Measurements from ENCODE around the gene MGAT5B. TPM values are rescaled to one million over a fixed set of nuclear protein-coding genes. Genes with fewer than 3 reads are reported as not detected.

The MGAT5B gene
- total and polyA plus RNA-seq, 8 donors = 0.10 to 1.7 (median 0.32) TPM; not detected in 4

- no peak overlapping the region for H3K27ac ChIP-seq
- no peak overlapping the region for H3K4me3 ChIP-seq
- H3K27me3 ChIP-seq = peaks cover 15 to 72% (median 53%) of the 10 kb centered on the region in 3 donors
- H3K36me3 ChIP-seq = no peaks in the 10 kb centered on the region
- H3K4me1 ChIP-seq = peaks cover 20 to 24% (median 23%) of the 10 kb centered on the region in 4 donors
- TF ChIP-seq POLR2AphosphoS5 (IDR thresholded peaks at IDR 0.05) (no peak), EP300 (IDR thresholded peaks at IDR 0.05) (no peak), POLR2A (IDR thresholded peaks at IDR 0.05) (no peak), CTCF (IDR thresholded peaks at IDR 0.05) (no peak)
- intact Hi-C loops (cut with DNase I; ENCODE audit: low total_unique reads) = loop anchor here (5.0 kb wide), 1 partner anchor 190 kb away; no protein-coding TSS in a partner anchor
- 63 to 70% (median 66%) methylated on average over 9 of the region's 9 CpGs for WGBS, 5 donors
- no peaks in the 10 kb centered on the region for H3K9me3 ChIP-seq
- DNase-seq = no peak
These were observed 1.2 kb upstream of the MGAT5B start for GRCh38 chr17:76866774-76867577.

DNA sequence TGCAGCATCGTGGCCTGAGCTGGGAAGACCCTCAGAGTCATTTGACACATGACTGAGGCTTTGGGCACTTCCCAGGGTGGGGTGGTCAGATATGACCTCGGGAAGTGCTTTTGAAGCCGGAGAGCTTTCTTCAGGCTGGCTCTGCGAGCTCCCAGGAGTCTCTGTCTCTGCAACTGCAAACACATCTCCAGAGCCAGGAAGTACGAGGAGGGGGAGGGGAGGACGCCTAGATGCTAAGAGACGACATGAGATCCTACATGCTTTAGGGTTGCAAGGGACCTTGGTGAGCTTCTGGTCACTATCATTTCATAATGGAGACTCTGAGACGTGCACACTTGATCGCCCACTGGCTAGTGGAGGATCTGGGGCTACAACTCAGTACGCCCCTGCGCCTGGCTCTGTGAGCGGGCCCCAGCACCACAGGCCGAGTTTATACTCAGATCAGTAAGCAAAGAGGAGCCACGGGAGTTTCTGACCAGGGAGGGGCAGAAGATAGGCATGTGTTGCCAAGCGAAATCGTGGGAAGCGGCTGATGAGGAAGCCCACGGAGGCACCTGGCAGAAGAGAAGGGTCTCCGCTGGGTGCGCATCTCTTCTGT, 527 bp upstream of the MGAT5B start:
- DNase-seq = peak in 1 of 2 donors; percentile 59
- intact Hi-C loops (cut with DNase I; ENCODE audit: low total_unique reads) = loop anchor here (5.0 kb wide), 1 partner anchor 190 kb away; no protein-coding TSS in a partner anchor
- peak overlapping the region in 2 of 4 donors; percentile 37 to 49 for H3K4me3 ChIP-seq
- H3K9me3 ChIP-seq = no peaks in the 10 kb centered on the region
- no peak overlapping the region for H3K27ac ChIP-seq
- TF ChIP-seq POLR2AphosphoS5 (IDR thresholded peaks at IDR 0.05) (no peak), CTCF (IDR thresholded peaks at IDR 0.05) (no peak), EP300 (IDR thresholded peaks at IDR 0.05) (no peak), POLR2A (IDR thresholded peaks at IDR 0.05) (no peak)
- H3K36me3 ChIP-seq = no peaks in the 10 kb centered on the region
- peaks cover 20 to 24% (median 23%) of the 10 kb centered on the region in 4 donors for H3K4me1 ChIP-seq
- WGBS, 5 donors = 17 to 24% (median 20%) methylated on average over 11 to 20 of the region's 20 CpGs
- peaks cover 15 to 79% (median 53%) of the 10 kb centered on the region in 3 donors for H3K27me3 ChIP-seq

DNA sequence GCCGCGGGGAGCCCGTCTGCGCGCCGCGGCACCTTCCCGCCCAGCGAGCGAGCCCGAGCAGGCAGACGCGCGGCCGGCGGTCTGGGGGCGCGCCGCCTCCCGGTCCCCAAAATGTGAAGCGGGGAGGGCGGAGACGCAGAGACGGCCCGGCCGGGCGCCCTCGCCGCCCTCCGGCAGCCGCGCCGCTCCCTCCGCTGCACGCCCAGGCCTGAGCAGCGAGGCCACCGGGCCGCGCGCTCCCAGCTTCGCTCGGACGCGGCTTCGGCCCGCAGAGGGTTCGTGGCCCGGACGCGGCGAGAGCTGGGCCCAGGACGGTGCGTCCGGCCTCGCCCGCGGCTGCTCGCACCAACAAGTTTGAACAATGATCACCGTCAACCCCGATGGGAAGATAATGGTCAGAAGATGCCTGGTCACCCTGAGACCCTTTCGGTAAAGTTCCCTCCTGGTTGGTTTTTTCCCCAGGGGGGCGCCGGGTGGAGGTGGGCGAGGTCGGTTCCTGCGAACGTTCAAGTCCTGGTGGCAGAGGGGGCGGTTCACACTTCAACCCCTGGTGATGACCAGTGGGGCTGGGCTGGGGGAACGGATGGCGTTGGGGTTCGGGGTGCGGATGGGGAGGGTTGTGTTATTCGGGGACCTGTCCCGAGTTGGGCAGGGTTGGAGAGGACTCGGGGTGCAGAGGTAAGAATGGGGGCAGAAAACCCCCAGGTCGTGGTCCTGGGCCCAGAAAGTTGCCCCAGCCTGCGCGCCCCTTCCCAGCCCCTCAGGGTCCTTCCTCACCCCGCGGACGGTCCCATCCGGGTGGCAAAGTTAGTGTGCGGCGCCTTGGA, 678 bp downstream of the MGAT5B start:
- 1 to 6% (median 2%) methylated on average over 31 to 84 of the region's 84 CpGs for WGBS, 5 donors
- peaks cover 20 to 24% (median 23%) of the 10 kb centered on the region in 4 donors for H3K4me1 ChIP-seq
- H3K36me3 ChIP-seq = no peaks in the 10 kb centered on the region
- H3K9me3 ChIP-seq = no peaks in the 10 kb centered on the region
- TF ChIP-seq POLR2AphosphoS5 (IDR thresholded peaks at IDR 0.05) (no peak), CTCF (IDR thresholded peaks at IDR 0.05) (no peak), POLR2A (IDR thresholded peaks at IDR 0.05) (no peak), EP300 (IDR thresholded peaks at IDR 0.05) (no peak)
- H3K27ac ChIP-seq = no peak overlapping the region
- H3K27me3 ChIP-seq = peaks cover 15 to 90% (median 53%) of the 10 kb centered on the region in 3 donors
- peak overlapping the region; percentile 34 to 49 (median 40) for H3K4me3 ChIP-seq
- peak in 1 of 2 donors; percentile 40 for DNase-seq
- intact Hi-C loops (cut with DNase I; ENCODE audit: low total_unique reads) = loop anchor here (5.0 kb wide), 1 partner anchor 188 kb away; no protein-coding TSS in a partner anchor

Data from stomach (tissue), 9 donors.